ENCODE measurements around the gene KEL. TPM values are rescaled to one million over a fixed set of nuclear protein-coding genes. Genes with fewer than 3 reads are reported as not detected.

The KEL gene
- total RNA-seq, 1 donor from 2014 or later, result not detected

GRCh38 chr7:142897691-142898090 lies 64.5 kb downstream of the KEL start:
- intact Hi-C loops (cut with DNase I), result no loop called here
- H3K27me3 ChIP-seq, result no peaks in the 10 kb centered on the region
- no peak overlapping the region for H3K27ac ChIP-seq
- no peak for TF ChIP-seq CTCF (IDR thresholded peaks at IDR 0.05)
- no peaks in the 10 kb centered on the region for H3K36me3 ChIP-seq
- H3K4me1 ChIP-seq, result no peaks in the 10 kb centered on the region
- no peak overlapping the region for H3K4me3 ChIP-seq
- H3K9me3 ChIP-seq, result no peaks in the 10 kb centered on the region
- no peak for DNase-seq (ENCODE audit: low spot score in 2 of 2)

GRCh38 chr7:142896741-142897379 lies 65.3 kb downstream of the KEL start:
- no peak for TF ChIP-seq CTCF (IDR thresholded peaks at IDR 0.05)
- Histone ChIP-seq H3K36me3 (no peaks in the 10 kb centered on the region), H3K27ac (no peak overlapping the region), H3K27me3 (no peaks in the 10 kb centered on the region), H3K4me1 (no peaks in the 10 kb centered on the region), H3K9me3 (no peaks in the 10 kb centered on the region), H3K4me3 (no peak overlapping the region)
- intact Hi-C loops (cut with DNase I), result no loop called here
- DNase-seq (ENCODE audit: low spot score in 2 of 2), result peak in 1 of 2 donors; percentile 22

GRCh38 chr7:142896151-142896550 lies 66.0 kb downstream of the KEL start:
- Histone ChIP-seq H3K36me3 (no peaks in the 10 kb centered on the region), H3K27me3 (no peaks in the 10 kb centered on the region), H3K27ac (no peak overlapping the region), H3K9me3 (no peaks in the 10 kb centered on the region), H3K4me1 (no peaks in the 10 kb centered on the region), H3K4me3 (no peak overlapping the region)
- DNase-seq (ENCODE audit: low spot score in 2 of 2), result no peak
- no peak for TF ChIP-seq CTCF (IDR thresholded peaks at IDR 0.05)
- intact Hi-C loops (cut with DNase I), result no loop called here

GRCh38 chr7:142894985-142895593 lies 67.1 kb downstream of the KEL start:
- no peaks in the 10 kb centered on the region for H3K36me3 ChIP-seq
- DNase-seq (ENCODE audit: low spot score in 2 of 2), result no peak
- H3K4me3 ChIP-seq, result no peak overlapping the region
- no peaks in the 10 kb centered on the region for H3K9me3 ChIP-seq
- H3K4me1 ChIP-seq, result no peaks in the 10 kb centered on the region
- TF ChIP-seq CTCF (IDR thresholded peaks at IDR 0.05), result no peak
- no peak overlapping the region for H3K27ac ChIP-seq
- H3K27me3 ChIP-seq, result no peaks in the 10 kb centered on the region
- intact Hi-C loops (cut with DNase I), result no loop called here

- no peak for DNase-seq (ENCODE audit: low spot score in 2 of 2)
- H3K4me1 ChIP-seq, result no peaks in the 10 kb centered on the region
- H3K9me3 ChIP-seq, result no peaks in the 10 kb centered on the region
Measured at GRCh38 chr7:142894112-142894984, 67.8 kb downstream of the KEL start.

More at GRCh38 chr7:142894112-142894984, 67.8 kb downstream of the KEL start:
- Histone ChIP-seq H3K4me3 (no peak overlapping the region), H3K27me3 (no peaks in the 10 kb centered on the region), H3K36me3 (no peaks in the 10 kb centered on the region), H3K27ac (no peak overlapping the region)
- intact Hi-C loops (cut with DNase I), result no loop called here
- no peak for TF ChIP-seq CTCF (IDR thresholded peaks at IDR 0.05)

Data from ascending aorta (tissue), 2 donors.